HUES64 (cell line): ENCODE results near the gene BCL2L12.
"Not testable (repeated sequence)": the region's sequence is repeated elsewhere in the genome, so short reads cannot be mapped to it uniquely, and the experiment has no call there.

Source experiments
- H3K27ac ChIP-seq: 2 replicates; pipeline ENCODE4 v1.7.0; 2013; ENCODE audit warnings: low read depth, low read length, inconsistent platforms
- H3K27me3 ChIP-seq: 2 replicates; pipeline ENCODE4 v1.6.1; 2013; ENCODE audit warnings: mild to moderate bottlenecking, low read length; ENCODE audit not compliant: insufficient read depth
- H3K36me3 ChIP-seq: 2 replicates; pipeline ENCODE4 v1.6.1; 2013; ENCODE audit warnings: mild to moderate bottlenecking, low read length; ENCODE audit not compliant: insufficient read depth
- H3K4me1 ChIP-seq: 2 replicates; pipeline ENCODE4 v1.6.1; 2013; ENCODE audit warnings: mild to moderate bottlenecking, low read length, moderate library complexity; ENCODE audit not compliant: insufficient read depth
- H3K4me3 ChIP-seq: 2 replicates; pipeline ENCODE4 v1.5.1; 2013; ENCODE audit warnings: mild to moderate bottlenecking, low read length, moderate library complexity
- H3K9ac ChIP-seq: 2 replicates; pipeline ENCODE4 v1.6.1; 2013; ENCODE audit warnings: mild to moderate bottlenecking, low read depth, low read length
- H3K9me3 ChIP-seq: 2 replicates; pipeline ENCODE4 v1.6.1; 2013; ENCODE audit warnings: low read depth, low read length; ENCODE audit not compliant: insufficient read depth
- WGBS: fragments of 150-250, 120-280 bp; methylation state at CpG from one replicate; pipeline ENCODE4 v1.1.7; 2013; ENCODE audit warnings: missing lambda C conversion rate; 5-methylcytosine and 5-hydroxymethylcytosine counted together

The BCL2L12 gene

DNA sequence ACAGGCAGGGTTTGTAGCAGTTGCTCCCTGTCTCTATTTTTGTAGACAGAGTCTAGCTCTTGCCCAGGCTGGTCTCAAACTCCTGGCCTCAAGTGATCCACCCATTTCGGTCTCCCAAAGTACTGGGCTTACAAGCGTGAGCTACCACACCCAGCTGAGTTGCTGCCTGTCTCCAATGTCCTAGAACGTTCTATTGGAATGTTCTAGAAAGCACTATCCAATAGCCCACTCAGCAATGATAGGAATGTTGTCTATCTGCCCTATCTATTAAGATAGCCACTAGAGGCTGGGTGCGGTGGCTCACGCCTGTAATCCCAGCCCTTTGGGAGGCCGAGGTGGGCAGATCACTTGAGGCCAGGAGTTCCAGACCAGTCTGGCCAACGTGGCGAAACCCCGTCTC is 32.5 kb upstream of the BCL2L12 start:
- H3K4me3 ChIP-seq, H3K36me3 ChIP-seq, H3K4me1 ChIP-seq, H3K27ac ChIP-seq, H3K9me3 ChIP-seq, H3K27me3 ChIP-seq, H3K9ac ChIP-seq: not testable (repeated sequence)
- 89% methylated on average over 9 of the region's 9 CpGs for WGBS

DNA sequence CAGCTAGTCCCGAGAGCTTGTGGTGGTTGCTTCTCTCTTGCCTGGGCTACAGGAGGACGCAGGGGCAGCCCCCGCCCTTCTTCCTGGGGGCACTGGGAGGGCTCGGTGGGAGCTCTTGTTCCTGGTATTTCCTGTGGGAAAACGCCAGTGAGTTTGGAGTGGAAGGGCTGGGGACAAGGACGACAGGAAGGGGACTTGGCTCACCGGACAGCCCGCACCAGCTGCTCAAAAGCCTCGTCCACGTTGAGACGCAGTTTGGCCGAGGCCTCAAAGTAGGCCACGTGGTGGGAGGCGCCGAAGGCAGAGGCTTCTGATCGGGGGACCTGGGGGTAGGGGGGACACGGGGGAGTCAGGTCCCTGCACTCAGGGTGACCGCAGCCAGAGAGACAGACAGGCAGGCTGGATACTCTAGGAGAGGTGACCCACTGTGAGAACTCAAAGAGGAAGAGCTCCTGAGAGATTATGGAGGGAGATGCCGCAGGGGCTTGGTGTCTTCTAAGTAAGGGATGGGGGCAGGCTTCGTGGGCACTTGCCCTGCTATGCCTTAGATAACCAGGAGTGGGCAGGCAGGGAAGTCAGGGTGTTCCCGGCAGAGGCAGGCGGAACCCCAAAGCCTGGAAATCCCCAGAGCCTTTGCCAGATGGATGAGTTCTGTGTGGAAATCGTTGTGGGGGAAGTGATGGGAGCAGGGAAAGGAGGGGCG is 30.1 kb upstream of the BCL2L12 start:
- no peaks in the 10 kb centered on the region for H3K27me3 ChIP-seq
- no peak overlapping the region for H3K27ac ChIP-seq
- H3K9me3 ChIP-seq: no peaks in the 10 kb centered on the region
- no peak overlapping the region for H3K4me3 ChIP-seq
- peaks cover 5% of the 10 kb centered on the region; the same call in 1 of the 2 replicates for H3K4me1 ChIP-seq
- no peaks in the 10 kb centered on the region for H3K36me3 ChIP-seq
- H3K9ac ChIP-seq: no peak overlapping the region
- WGBS: 64% methylated on average over 24 of the region's 24 CpGs

GRCh38 chr19:49636233-49636932 is 29.4 kb upstream of the BCL2L12 start:
- H3K27me3 ChIP-seq: no peaks in the 10 kb centered on the region
- H3K27ac ChIP-seq: no peak overlapping the region
- no peak overlapping the region for H3K4me3 ChIP-seq
- no peak overlapping the region for H3K9ac ChIP-seq
- H3K9me3 ChIP-seq: no peaks in the 10 kb centered on the region
- H3K4me1 ChIP-seq: peaks cover 5% of the 10 kb centered on the region; the same call in 1 of the 2 replicates
- 82% methylated on average over 30 of the region's 30 CpGs for WGBS
- H3K36me3 ChIP-seq: no peaks in the 10 kb centered on the region

- no peaks in the 10 kb centered on the region for H3K27me3 ChIP-seq
- H3K27ac ChIP-seq: peak overlapping the region; percentile 58; the same call in 1 of the 2 replicates
- no peaks in the 10 kb centered on the region for H3K9me3 ChIP-seq
- H3K9ac ChIP-seq: no peak overlapping the region
- H3K36me3 ChIP-seq: no peaks in the 10 kb centered on the region
- peaks cover 9% of the 10 kb centered on the region for H3K4me1 ChIP-seq
- WGBS: 8% methylated on average over 18 of the region's 19 CpGs
- H3K4me3 ChIP-seq: peak overlapping the region; percentile 45
Measured at GRCh38 chr19:49637821-49638738, 27.7 kb upstream of the BCL2L12 start.

DNA sequence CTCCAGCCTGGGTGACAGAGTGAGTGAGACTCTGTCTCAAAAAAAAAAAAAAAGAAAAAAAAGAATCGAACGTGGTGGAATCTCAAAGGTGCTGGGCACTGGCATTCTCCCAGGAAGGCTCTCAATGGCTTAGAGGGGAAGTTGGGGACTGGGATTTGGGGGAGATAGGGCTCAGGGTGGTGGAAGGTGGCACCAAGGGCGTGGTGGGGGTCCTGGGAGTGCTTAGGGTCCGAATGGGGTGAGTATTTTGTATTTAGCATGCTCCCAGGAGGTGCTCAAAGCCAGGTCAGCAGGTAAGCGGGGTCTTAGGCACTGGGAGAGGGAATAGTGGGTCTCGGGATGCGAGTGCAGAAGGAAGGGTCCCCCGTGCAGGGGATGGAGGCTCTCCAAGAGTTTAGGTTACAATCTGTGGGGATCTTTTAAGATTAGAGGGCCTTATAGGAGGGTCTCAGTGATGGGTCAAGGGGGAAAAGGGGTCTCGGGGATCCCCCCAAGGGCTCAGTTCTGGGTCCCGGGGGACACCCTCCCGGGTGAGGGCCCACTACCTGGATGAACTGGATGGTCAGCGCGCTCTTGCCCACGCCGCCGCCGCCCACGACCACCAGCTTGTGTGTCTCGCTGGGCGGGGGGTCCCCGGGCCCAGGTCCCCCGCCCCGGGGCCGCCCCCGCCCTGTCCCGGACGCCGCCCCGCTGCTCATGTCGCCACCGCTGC is 26.2 kb upstream of the BCL2L12 start:
- H3K27ac ChIP-seq: no peak overlapping the region

DNA sequence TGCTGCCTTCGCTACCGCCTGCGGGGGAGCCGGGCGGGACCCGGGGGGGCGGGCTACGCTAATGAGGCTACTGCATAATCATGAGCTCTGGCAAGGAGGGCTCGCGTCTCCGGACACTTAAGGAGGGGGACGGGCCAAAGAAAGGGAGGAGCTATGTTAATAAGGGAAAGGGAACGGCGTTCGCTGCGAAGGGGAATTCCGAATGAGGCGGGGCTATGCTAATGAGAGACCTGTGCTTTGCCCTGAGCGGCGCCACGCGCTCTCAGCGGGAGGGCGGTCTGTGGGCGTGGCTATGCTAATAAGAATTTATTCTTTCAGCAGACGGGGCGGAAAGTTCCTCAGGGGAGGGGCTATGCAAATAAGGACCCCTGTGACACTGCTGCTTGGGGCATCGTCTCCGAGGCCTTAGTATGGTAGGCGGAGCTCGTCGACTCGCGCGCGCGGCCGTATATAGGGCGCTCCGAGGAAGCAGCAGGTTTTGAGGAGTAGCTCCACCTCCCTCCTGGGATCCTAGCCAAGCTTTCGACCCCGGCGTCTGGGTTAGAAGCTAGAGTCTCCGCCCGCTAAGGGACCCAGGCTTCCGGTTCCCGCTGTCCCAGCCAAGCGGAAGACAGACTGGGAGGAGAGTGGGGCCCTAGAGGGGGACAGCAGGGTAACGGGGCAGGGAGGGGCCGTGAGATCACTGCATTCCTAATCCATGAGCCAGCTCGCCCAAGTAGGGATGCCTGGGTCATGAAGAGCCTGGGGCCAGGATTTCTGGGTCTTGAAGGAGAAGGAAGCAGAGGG is 25.4 kb upstream of the BCL2L12 start, which contains the start of gene RRAS:
Gene RRAS, minus strand, starts transcription at position 31 of the 786 bp plus-strand sequence. CDS start 45 bp downstream, outside the sequence.
- Histone ChIP-seq H3K27ac (peak within 1 kb of the TSS; percentile 98), H3K9me3 (no peaks in the 10 kb centered on the region), H3K27me3 (no peaks in the 10 kb centered on the region), H3K4me3 (peak within 1 kb of the TSS; percentile 68), H3K9ac (peak within 1 kb of the TSS; percentile 96), H3K36me3 (peaks cover 7% of the 10 kb centered on the region; the same call in 1 of the 2 replicates), H3K4me1 (peaks cover 13% of the 10 kb centered on the region)
- WGBS: under 1% methylated on average over 51 of the region's 51 CpGs

More for the DNA sequence above, 26.2 kb upstream of the BCL2L12 start:
- H3K4me1 ChIP-seq: peaks cover 13% of the 10 kb centered on the region
- peak overlapping the region; percentile 58 for H3K4me3 ChIP-seq
- no peaks in the 10 kb centered on the region for H3K9me3 ChIP-seq
- no peaks in the 10 kb centered on the region for H3K27me3 ChIP-seq
- no peak overlapping the region for H3K9ac ChIP-seq
- H3K36me3 ChIP-seq: no peaks in the 10 kb centered on the region
- WGBS: 5% methylated on average over 31 of the region's 31 CpGs

GRCh38 chr19:49641688-49642491 is 23.8 kb upstream of the BCL2L12 start, which contains the start of gene SCAF1:
Gene SCAF1, plus strand, starts transcription at chr19:49642209. Its CDS starts 2,818 bp downstream, at chr19:49645027.
- Histone ChIP-seq H3K9ac (peak within 1 kb of the TSS; percentile 96), H3K27me3 (no peaks in the 10 kb centered on the region), H3K9me3 (no peaks in the 10 kb centered on the region), H3K36me3 (peaks cover 21% of the 10 kb centered on the region), H3K4me3 (peak within 1 kb of the TSS; percentile 76), H3K4me1 (peaks cover 13% of the 10 kb centered on the region), H3K27ac (peak within 1 kb of the TSS; percentile 98)
- under 1% methylated on average over 87 of the region's 87 CpGs for WGBS

DNA sequence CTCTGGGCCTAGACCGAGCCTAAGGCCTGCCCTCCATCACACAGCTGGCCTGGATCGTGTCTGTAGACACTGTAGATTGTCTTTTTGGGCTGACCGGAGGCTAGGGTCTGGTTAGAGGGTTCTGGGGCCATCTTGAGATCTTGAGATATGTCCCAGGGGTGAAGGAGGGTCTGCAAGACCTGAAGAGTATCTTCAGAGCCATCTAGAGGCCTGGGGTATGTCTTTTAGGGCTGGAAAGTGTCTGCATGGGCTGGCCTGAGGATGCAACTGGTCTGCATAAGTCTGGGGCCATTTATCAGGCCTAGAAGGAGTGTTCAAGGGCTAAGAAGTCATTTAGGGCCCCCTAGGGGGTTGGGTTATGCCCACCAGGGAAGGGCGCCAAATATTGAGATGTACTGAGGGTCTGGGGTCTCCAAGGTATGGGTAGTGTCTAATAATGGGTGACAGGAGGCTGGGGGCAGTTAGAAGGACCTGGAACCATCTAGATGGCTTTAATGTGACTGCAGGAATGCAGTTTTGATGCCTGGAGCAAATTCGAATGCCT is 23.2 kb upstream of the BCL2L12 start:
- peak overlapping the region; percentile 86 for H3K27ac ChIP-seq
- 12% methylated on average over 5 of the region's 5 CpGs for WGBS

DNA sequence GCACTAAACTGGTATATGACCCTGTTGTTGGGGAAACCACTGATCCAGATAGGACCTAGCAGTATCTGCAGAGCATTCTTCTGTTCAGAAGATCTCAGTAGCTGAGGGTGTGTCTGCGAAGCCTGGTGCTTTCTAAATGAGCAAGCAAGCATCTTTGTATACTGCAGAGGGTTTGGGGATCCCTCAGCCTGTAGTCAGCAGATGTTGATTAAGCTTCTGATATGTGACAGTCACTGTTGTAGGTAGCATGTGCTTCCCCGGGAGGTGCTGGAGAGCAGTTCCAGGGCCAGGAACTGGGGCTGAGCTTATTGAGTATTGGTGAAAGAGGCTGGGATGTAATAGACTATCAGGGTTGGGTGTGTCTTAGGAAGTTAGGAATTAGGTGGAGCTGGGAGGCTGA is 22.3 kb upstream of the BCL2L12 start:
- peaks cover 35% of the 10 kb centered on the region for H3K36me3 ChIP-seq
- no peaks in the 10 kb centered on the region for H3K9me3 ChIP-seq
- H3K4me1 ChIP-seq: peaks cover 11% of the 10 kb centered on the region
- no peaks in the 10 kb centered on the region for H3K27me3 ChIP-seq
- WGBS: 91% methylated on average over 2 of the region's 2 CpGs
- no peak overlapping the region for H3K9ac ChIP-seq
- peak overlapping the region; percentile 76 for H3K4me3 ChIP-seq
- H3K27ac ChIP-seq: no peak overlapping the region

More for the DNA sequence above, 23.2 kb upstream of the BCL2L12 start:
- H3K27me3 ChIP-seq: no peaks in the 10 kb centered on the region
- H3K4me3 ChIP-seq: peak overlapping the region; percentile 76
- H3K4me1 ChIP-seq: peaks cover 13% of the 10 kb centered on the region
- H3K9ac ChIP-seq: peak overlapping the region; percentile 94
- peaks cover 28% of the 10 kb centered on the region for H3K36me3 ChIP-seq
- no peaks in the 10 kb centered on the region for H3K9me3 ChIP-seq
